WTC11 (cell line): ENCODE results near the gene DDR2. TPM values are rescaled to one million over a fixed set of nuclear protein-coding genes. Genes with fewer than 3 reads are reported as not detected.
"Not testable (repeated sequence)": the region's sequence is repeated elsewhere in the genome, so short reads cannot be mapped to it uniquely, and the experiment has no call there.

Experiments
- ATAC-seq: fragments of 200-7000 bp; cut with Tn5 transposase; 2 replicates; pipeline ENCODE4 v1.10.0; 2021; ENCODE audit warnings: mild to moderate bottlenecking, moderate library complexity
- CTCF ChIA-PET: fragments of 300-600 bp; sonication (Branson Sonifier 250); formaldehyde crosslinking; loops from one replicate; lab custom pipeline; 2021; ENCODE audit warnings: antibody characterized with exemption; lab: Charles Lee
- POLR2A ChIA-PET: fragments of 350-600 bp; sonication (Branson Sonifier 250); formaldehyde crosslinking; loops from one replicate; lab custom pipeline; 2021; ENCODE audit warnings: antibody characterized with exemption; lab: Charles Lee
- DNase-seq: peaks from one replicate; pipeline ENCODE4 v3.0.0; 2021; ENCODE audit warnings: low spot score
- H3K27ac Mint-ChIP-seq: 2 replicates; pipeline ENCODE4 v1.8.0; 2021; ENCODE audit warnings: mixed read lengths
- H3K27me3 Mint-ChIP-seq: 2 replicates; pipeline ENCODE4 v1.8.0; 2021; ENCODE audit warnings: low read depth, mild to moderate bottlenecking, moderate library complexity, mixed read lengths
- H3K36me3 Mint-ChIP-seq: 2 replicates; pipeline ENCODE4 v1.8.0; 2021; ENCODE audit warnings: mixed read lengths
- H3K4me1 Mint-ChIP-seq: 2 replicates; pipeline ENCODE4 v1.8.0; 2022; ENCODE audit warnings: mixed read lengths
- H3K4me3 Mint-ChIP-seq: 2 replicates; pipeline ENCODE4 v1.8.0; 2021; ENCODE audit warnings: mild to moderate bottlenecking, moderate library complexity, mixed read lengths
- H3K9me3 Mint-ChIP-seq: 2 replicates; pipeline ENCODE4 v1.8.0; 2021; ENCODE audit warnings: mixed read lengths
- ATF2 ChIP-seq: sonication (generic); formaldehyde crosslinking; IDR thresholded peaks from 2 replicates; pipeline ENCODE4 v1.8.1; 2022; ENCODE audit warnings: low read depth, missing genetic modification reagents, borderline replicate concordance
- CDX4 ChIP-seq: fragments of 250-450 bp; sonication (Bioruptor Pico); IDR thresholded peaks from 2 replicates; pipeline ENCODE4 v1.9.0; 2021; ENCODE audit warnings: moderate library complexity, mild to moderate bottlenecking, inconsistent platforms, borderline replicate concordance
- EMX1 ChIP-seq: fragments of 250-450 bp; sonication (Bioruptor Pico); IDR thresholded peaks from 2 replicates; pipeline ENCODE4 v1.8.0; 2021; ENCODE audit warnings: mild to moderate bottlenecking
- FOXP4 ChIP-seq: sonication (generic); formaldehyde crosslinking; IDR thresholded peaks from 2 replicates; pipeline ENCODE4 v1.8.0; 2022; ENCODE audit warnings: mild to moderate bottlenecking, missing genetic modification reagents
- GABPB1 ChIP-seq: sonication (generic); formaldehyde crosslinking; IDR thresholded peaks from 2 replicates; pipeline ENCODE4 v1.8.1; 2023; ENCODE audit warnings: mild to moderate bottlenecking, missing genetic modification reagents
- JAZF1 ChIP-seq: fragments of 250-450 bp; sonication (Bioruptor Pico); IDR thresholded peaks from 2 replicates; pipeline ENCODE4 v1.9.0; 2021; ENCODE audit warnings: moderate library complexity, mild to moderate bottlenecking, inconsistent platforms
- MAX ChIP-seq: sonication (generic); formaldehyde crosslinking; IDR thresholded peaks from 2 replicates; pipeline ENCODE4 v1.8.0; 2022; ENCODE audit warnings: mild to moderate bottlenecking, missing genetic modification reagents
- PRDM15 ChIP-seq: sonication (generic); formaldehyde crosslinking; IDR thresholded peaks from 2 replicates; pipeline ENCODE4 v1.8.0; 2022; ENCODE audit warnings: missing genetic modification reagents
- SMAD3 ChIP-seq: sonication (generic); formaldehyde crosslinking; IDR thresholded peaks from 2 replicates; pipeline ENCODE4 v1.8.0; 2022; ENCODE audit warnings: missing genetic modification reagents, mild to moderate bottlenecking, borderline replicate concordance
- total RNA-seq: library from RNA; stranded (reverse); gene quantifications from 3 replicates; pipeline ENCODE4 v1.2.3, GENCODE V29; 2021

DDR2 gene
- total RNA-seq, 1 experiment from 2014 or later: 0.85 TPM

- TF ChIP-seq ATF2 (CRISPR knock-in tag): no peak
- no peak for TF ChIP-seq FOXP4 (CRISPR knock-in tag)
- no peak for TF ChIP-seq CDX4 (CRISPR knock-in tag)
- no peak for TF ChIP-seq JAZF1 (CRISPR knock-in tag)
- TF ChIP-seq, all 79 proteins: peak for 0
Measured at GRCh38 chr1:162740755-162741154, 108.5 kb downstream of the DDR2 start (continued).

GRCh38 chr1:162741574-162741973 is 109.3 kb downstream of the DDR2 start:
- no peak for ATAC-seq
- H3K9me3 Mint-ChIP-seq: peaks cover 28% of the 10 kb centered on the region
- peaks cover 12% of the 10 kb centered on the region for H3K36me3 Mint-ChIP-seq
- ChIA-PET POLR2A (no interaction called here), CTCF (no interaction called here)
- TF ChIP-seq MAX (CRISPR knock-in tag): no peak
- no peak for TF ChIP-seq EMX1 (CRISPR knock-in tag)
- H3K4me3 Mint-ChIP-seq: no peak overlapping the region
- no peaks in the 10 kb centered on the region for H3K27me3 Mint-ChIP-seq
- DNase-seq: no peak
- H3K4me1 Mint-ChIP-seq: no peaks in the 10 kb centered on the region
- H3K27ac Mint-ChIP-seq: no peak overlapping the region

- H3K27me3 Mint-ChIP-seq, CTCF ChIA-PET, H3K4me3 Mint-ChIP-seq, H3K27ac Mint-ChIP-seq, POLR2A ChIA-PET, DNase-seq, H3K4me1 Mint-ChIP-seq, ATAC-seq: not testable (repeated sequence)
- Mint-ChIP-seq H3K36me3 (peaks cover 18% of the 10 kb centered on the region), H3K9me3 (peaks cover 33% of the 10 kb centered on the region)
- peak; percentile 70 for TF ChIP-seq GABPB1 (CRISPR knock-in tag)
Measured at GRCh38 chr1:162746264-162746942, 114.1 kb downstream of the DDR2 start.

GRCh38 chr1:162753001-162753658 is 120.9 kb downstream of the DDR2 start:
- no peak overlapping the region for H3K4me3 Mint-ChIP-seq
- no peak for ATAC-seq
- H3K36me3 Mint-ChIP-seq: no peaks in the 10 kb centered on the region
- no peak overlapping the region for H3K27ac Mint-ChIP-seq
- POLR2A ChIA-PET: no interaction called here
- no peaks in the 10 kb centered on the region for H3K9me3 Mint-ChIP-seq
- DNase-seq: no peak
- no peaks in the 10 kb centered on the region for H3K4me1 Mint-ChIP-seq
- TF ChIP-seq PRDM15 (CRISPR knock-in tag): no peak
- no peak for TF ChIP-seq SMAD3 (CRISPR knock-in tag)
- TF ChIP-seq GABPB1 (CRISPR knock-in tag): 0 out of 2 replicates have a peak, but pooled peaks have one; percentile 15
- CTCF ChIA-PET: no interaction called here
- peaks cover 7% of the 10 kb centered on the region for H3K27me3 Mint-ChIP-seq
